ENCODE measurements around the gene RGS7. TPM values are rescaled to one million over a fixed set of nuclear protein-coding genes. Genes with fewer than 3 reads are reported as not detected.

RGS7 gene
- total RNA-seq, 1 experiment from 2014 or later = 0.10 TPM

GRCh38 chr1:240816472-240816871 lies 540.5 kb downstream of the RGS7 start:
- no peak for ATAC-seq
- H3K27me3 ChIP-seq (ENCODE audit: control insufficient read depth, insufficient read depth, low read length) = no peaks in the 10 kb centered on the region
- no peaks in the 10 kb centered on the region for H3K4me1 ChIP-seq (ENCODE audit: control insufficient read depth, insufficient read depth, low read length)
- no peaks in the 10 kb centered on the region for H3K36me3 ChIP-seq (ENCODE audit: control insufficient read depth, insufficient read depth, low read length)
- in situ Hi-C loops (cut with HindIII; ENCODE audit: low pct_unique_long_range_greater_than_20kb, low sequenced_read_pairs) (no loop called here), intact Hi-C loops (cut with micrococcal nuclease; ENCODE audit: unreplicated experiment) (no loop called here)
- H3K4me3 ChIP-seq (ENCODE audit: low read depth in 2 of 2, low read length in 2 of 2) = no peak overlapping the region
- H3K9me3 ChIP-seq (ENCODE audit: control insufficient read depth, insufficient read depth, low read depth, low read length) = no peaks in the 10 kb centered on the region
- CTCF ChIA-PET = no interaction called here
- H3K27ac ChIP-seq (ENCODE audit: low read length) = no peak overlapping the region
- POLR2A ChIA-PET = no interaction called here
- TF ChIP-seq TCF7L2 (IDR thresholded peaks at IDR 0.05; ENCODE audit: low read depth, low read length) (no peak), POLR2AphosphoS5 (IDR thresholded peaks at IDR 0.05; ENCODE audit: low read depth, low read length) (no peak), SIN3A (IDR thresholded peaks at IDR 0.05; ENCODE audit: borderline replicate concordance, insufficient read depth, low read depth, low read length) (no peak), CTCF (IDR thresholded peaks at IDR 0.05) (no peak)
- TF ChIP-seq, protein P1, sequence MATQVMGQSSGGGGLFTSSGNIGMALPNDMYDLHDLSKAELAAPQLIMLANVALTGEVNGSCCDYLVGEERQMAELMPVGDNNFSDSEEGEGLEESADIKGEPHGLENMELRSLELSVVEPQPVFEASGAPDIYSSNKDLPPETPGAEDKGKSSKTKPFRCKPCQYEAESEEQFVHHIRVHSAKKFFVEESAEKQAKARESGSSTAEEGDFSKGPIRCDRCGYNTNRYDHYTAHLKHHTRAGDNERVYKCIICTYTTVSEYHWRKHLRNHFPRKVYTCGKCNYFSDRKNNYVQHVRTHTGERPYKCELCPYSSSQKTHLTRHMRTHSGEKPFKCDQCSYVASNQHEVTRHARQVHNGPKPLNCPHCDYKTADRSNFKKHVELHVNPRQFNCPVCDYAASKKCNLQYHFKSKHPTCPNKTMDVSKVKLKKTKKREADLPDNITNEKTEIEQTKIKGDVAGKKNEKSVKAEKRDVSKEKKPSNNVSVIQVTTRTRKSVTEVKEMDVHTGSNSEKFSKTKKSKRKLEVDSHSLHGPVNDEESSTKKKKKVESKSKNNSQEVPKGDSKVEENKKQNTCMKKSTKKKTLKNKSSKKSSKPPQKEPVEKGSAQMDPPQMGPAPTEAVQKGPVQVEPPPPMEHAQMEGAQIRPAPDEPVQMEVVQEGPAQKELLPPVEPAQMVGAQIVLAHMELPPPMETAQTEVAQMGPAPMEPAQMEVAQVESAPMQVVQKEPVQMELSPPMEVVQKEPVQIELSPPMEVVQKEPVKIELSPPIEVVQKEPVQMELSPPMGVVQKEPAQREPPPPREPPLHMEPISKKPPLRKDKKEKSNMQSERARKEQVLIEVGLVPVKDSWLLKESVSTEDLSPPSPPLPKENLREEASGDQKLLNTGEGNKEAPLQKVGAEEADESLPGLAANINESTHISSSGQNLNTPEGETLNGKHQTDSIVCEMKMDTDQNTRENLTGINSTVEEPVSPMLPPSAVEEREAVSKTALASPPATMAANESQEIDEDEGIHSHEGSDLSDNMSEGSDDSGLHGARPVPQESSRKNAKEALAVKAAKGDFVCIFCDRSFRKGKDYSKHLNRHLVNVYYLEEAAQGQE (IDR thresholded peaks at IDR 0.05; ENCODE audit: insufficient read depth in 1 of 2, low read depth in 2 of 2, low read length in 1 of 2) = no peak
- BruUV-seq (replicated peaks) = no TSS peak
- DNase-seq (ENCODE audit: low read depth, low spot score) = no peak

DNA sequence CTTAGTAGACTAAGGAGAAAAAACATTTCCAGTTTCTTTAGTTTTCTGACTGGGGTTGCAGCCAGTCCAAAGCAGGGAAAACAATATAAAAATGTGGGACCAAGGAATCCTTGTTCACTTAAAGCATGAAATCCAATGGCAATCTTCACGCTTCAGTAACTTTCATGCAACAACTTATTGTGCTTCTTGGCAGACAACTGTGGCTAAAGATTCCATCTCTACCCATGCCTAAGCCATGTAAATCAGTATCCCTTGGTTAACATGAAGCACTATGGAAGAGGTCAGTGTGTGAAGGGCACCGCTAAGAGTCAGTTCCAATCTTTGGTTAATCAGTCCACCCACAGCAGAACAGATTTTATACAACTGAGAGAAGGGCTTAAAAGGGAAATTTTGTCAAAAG lies 543.3 kb downstream of the RGS7 start:
- POLR2A ChIA-PET = no interaction called here
- intact Hi-C loops (cut with micrococcal nuclease; ENCODE audit: unreplicated experiment) = no loop called here
- no peak for ATAC-seq

More for the DNA sequence above, 543.3 kb downstream of the RGS7 start:
- TF ChIP-seq SIN3A (IDR thresholded peaks at IDR 0.05; ENCODE audit: borderline replicate concordance, insufficient read depth, low read depth, low read length) (no peak), TCF7L2 (IDR thresholded peaks at IDR 0.05; ENCODE audit: low read depth, low read length) (no peak), CTCF (IDR thresholded peaks at IDR 0.05) (no peak)
- TF ChIP-seq, protein P1 (IDR thresholded peaks at IDR 0.05; ENCODE audit: insufficient read depth in 1 of 2, low read depth in 2 of 2, low read length in 1 of 2) = no peak
- in situ Hi-C loops (cut with HindIII; ENCODE audit: low pct_unique_long_range_greater_than_20kb, low sequenced_read_pairs) = no loop called here
- Histone ChIP-seq H3K4me1 (ENCODE audit: control insufficient read depth, insufficient read depth, low read length) (no peaks in the 10 kb centered on the region), H3K27me3 (ENCODE audit: control insufficient read depth, insufficient read depth, low read length) (no peaks in the 10 kb centered on the region), H3K27ac (ENCODE audit: low read length) (no peak overlapping the region), H3K36me3 (ENCODE audit: control insufficient read depth, insufficient read depth, low read length) (no peaks in the 10 kb centered on the region), H3K4me3 (ENCODE audit: low read depth in 2 of 2, low read length in 2 of 2) (no peak overlapping the region), H3K9me3 (ENCODE audit: control insufficient read depth, insufficient read depth, low read depth, low read length) (no peaks in the 10 kb centered on the region)
- CTCF ChIA-PET = no interaction called here
- no peak for DNase-seq (ENCODE audit: low read depth, low spot score)
- no TSS peak for BruUV-seq (replicated peaks)
